CD4-positive, alpha-beta T cell (primary cell): Measurements from ENCODE around the gene ZNF584. TPM values are rescaled to one million over a fixed set of nuclear protein-coding genes. Genes with fewer than 3 reads are reported as not detected.

ENCODE experiments used
- ATAC-seq: fragments of 200-7000 bp; cut with Tn5 transposase; one replicate; pipeline ENCODE4 v1.10.0; 2022; ENCODE audit warnings: mild to moderate bottlenecking; ENCODE audit not compliant: poor library complexity
- CTCF ChIA-PET: fragments of 350-600 bp; sonication (Branson Sonifier 250); formaldehyde crosslinking; loops from one replicate; lab custom pipeline; 2021; ENCODE audit warnings: antibody characterized with exemption, inconsistent platforms; lab: Charles Lee
- POLR2A ChIA-PET: fragments of 350-600 bp; sonication (Branson Sonifier 250); formaldehyde crosslinking; loops from one replicate; lab custom pipeline; 2021; ENCODE audit warnings: antibody characterized with exemption, inconsistent platforms; lab: Charles Lee
- DNase-seq, 14 experiments: peaks; one replicate each; pipeline ENCODE4 v3.0.0-alpha.2; 2013 to 2020; ENCODE audit warnings: mixed read lengths in 2 of 14
- H3K27ac ChIP-seq, 2 donors: one replicate each; pipeline versions ENCODE4 v1.5.1 to v1.7.0; 2013; ENCODE audit warnings: low read length in 2 of 2, low read depth in 1 of 2, mild to moderate bottlenecking in 1 of 2
- H3K27me3 ChIP-seq, 2 experiments: 1 replicate in 1 of 2; 2 replicates in 1 of 2; pipeline versions ENCODE4 v1.6.1 to v1.7.0; 2013; ENCODE audit warnings: low read length in 2 of 2, control low read depth in 1 of 2, mild to moderate bottlenecking in 1 of 2, moderate library complexity in 1 of 2; ENCODE audit not compliant: insufficient read depth in 2 of 2, control insufficient read depth in 1 of 2
- H3K36me3 ChIP-seq: one replicate; pipeline ENCODE4 v1.6.1; 2013; ENCODE audit warnings: low read length, control low read depth; ENCODE audit not compliant: insufficient read depth
- H3K4me1 ChIP-seq: one replicate; pipeline ENCODE4 v1.6.1; 2013; ENCODE audit warnings: low read length, control low read depth; ENCODE audit not compliant: insufficient read depth
- H3K4me3 ChIP-seq: one replicate; pipeline ENCODE4 v1.5.1; 2013; ENCODE audit warnings: mild to moderate bottlenecking, low read length, moderate library complexity
- H3K9me3 ChIP-seq, 2 experiments: 1 replicate in 1 of 2; 2 replicates in 1 of 2; pipeline versions ENCODE4 v1.6.1 to v1.7.0; 2013; ENCODE audit warnings: low read length in 2 of 2, mild to moderate bottlenecking in 2 of 2, control low read depth in 1 of 2, moderate library complexity in 1 of 2; ENCODE audit not compliant: control insufficient read depth in 1 of 2, insufficient read depth in 1 of 2
- H3K27ac Mint-ChIP-seq: one replicate; pipeline ENCODE4 v1.8.0; 2020; ENCODE audit warnings: mixed read lengths
- H3K27me3 Mint-ChIP-seq: one replicate; pipeline ENCODE4 v1.8.0; 2021; ENCODE audit warnings: mixed read lengths
- H3K36me3 Mint-ChIP-seq: one replicate; pipeline ENCODE4 v1.8.0; 2021; ENCODE audit warnings: low read depth, mixed read lengths
- H3K4me1 Mint-ChIP-seq: one replicate; pipeline ENCODE4 v1.8.0; 2021; ENCODE audit warnings: low read depth, mixed read lengths
- H3K4me3 Mint-ChIP-seq: one replicate; pipeline ENCODE4 v1.8.0; 2020; ENCODE audit warnings: mild to moderate bottlenecking, mixed read lengths
- H3K9me3 Mint-ChIP-seq: one replicate; pipeline ENCODE4 v1.8.0; 2020; ENCODE audit warnings: mixed read lengths
- intact Hi-C, 2 experiments: fragments of 100-400 bp; cut with DNase I in 1 of 2; cut with micrococcal nuclease in 1 of 2; formaldehyde crosslinking; loops; one replicate each; pipeline versions ENCODE4 v1.15.1 to v1.9.0; 2023 to 2025; cut with DNase I, micrococcal nuclease
- total RNA-seq, 174 experiments: library from RNA in 2 of 174; stranded (reverse) in 2 of 174; gene quantifications; one replicate each; pipeline ENCODE4 v1.2.3 and lab custom pipeline; 2021 to 2026
- TF ChIP-seq, protein P1 (sequence below): fragments of 200-600 bp; IDR thresholded peaks from one replicate; pipeline ENCODE4 v1.8.0; 2022; ENCODE audit warnings: antibody characterized with exemption, mild to moderate bottlenecking

ZNF584 gene
- total RNA-seq, 2 experiments from 2014 or later: 1.7 to 1.8 TPM

- peaks cover 46 to 68% of the 10 kb centered on the region in 2 experiments for H3K9me3 ChIP-seq
- Mint-ChIP-seq H3K9me3 (peaks cover 17% of the 10 kb centered on the region), H3K4me1 (no peaks in the 10 kb centered on the region), H3K27ac (no peak overlapping the region), H3K27me3 (no peaks in the 10 kb centered on the region), H3K36me3 (peaks cover 50% of the 10 kb centered on the region), H3K4me3 (no peak overlapping the region)
- ATAC-seq (no peak), DNase-seq (no peak)
- POLR2A ChIA-PET: interaction anchor here (1.7 kb wide), 1 partner anchor 22 kb away, joined by 3 read pairs; the partner anchor contains the start of gene ZNF324B
- intact Hi-C loops: no loop called here
- no peak overlapping the region for H3K4me3 ChIP-seq
- H3K36me3 ChIP-seq: peaks cover 9% of the 10 kb centered on the region
- no peak overlapping the region for H3K27ac ChIP-seq
- no peaks in the 10 kb centered on the region for H3K4me1 ChIP-seq
- TF ChIP-seq, protein P1, sequence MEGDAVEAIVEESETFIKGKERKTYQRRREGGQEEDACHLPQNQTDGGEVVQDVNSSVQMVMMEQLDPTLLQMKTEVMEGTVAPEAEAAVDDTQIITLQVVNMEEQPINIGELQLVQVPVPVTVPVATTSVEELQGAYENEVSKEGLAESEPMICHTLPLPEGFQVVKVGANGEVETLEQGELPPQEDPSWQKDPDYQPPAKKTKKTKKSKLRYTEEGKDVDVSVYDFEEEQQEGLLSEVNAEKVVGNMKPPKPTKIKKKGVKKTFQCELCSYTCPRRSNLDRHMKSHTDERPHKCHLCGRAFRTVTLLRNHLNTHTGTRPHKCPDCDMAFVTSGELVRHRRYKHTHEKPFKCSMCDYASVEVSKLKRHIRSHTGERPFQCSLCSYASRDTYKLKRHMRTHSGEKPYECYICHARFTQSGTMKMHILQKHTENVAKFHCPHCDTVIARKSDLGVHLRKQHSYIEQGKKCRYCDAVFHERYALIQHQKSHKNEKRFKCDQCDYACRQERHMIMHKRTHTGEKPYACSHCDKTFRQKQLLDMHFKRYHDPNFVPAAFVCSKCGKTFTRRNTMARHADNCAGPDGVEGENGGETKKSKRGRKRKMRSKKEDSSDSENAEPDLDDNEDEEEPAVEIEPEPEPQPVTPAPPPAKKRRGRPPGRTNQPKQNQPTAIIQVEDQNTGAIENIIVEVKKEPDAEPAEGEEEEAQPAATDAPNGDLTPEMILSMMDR: no peak
- CTCF ChIA-PET: no interaction called here
- H3K27me3 ChIP-seq: no peaks in the 10 kb centered on the region
Observed at GRCh38 chr19:58429745-58430144, 21.3 kb downstream of the ZNF584 start.

DNA sequence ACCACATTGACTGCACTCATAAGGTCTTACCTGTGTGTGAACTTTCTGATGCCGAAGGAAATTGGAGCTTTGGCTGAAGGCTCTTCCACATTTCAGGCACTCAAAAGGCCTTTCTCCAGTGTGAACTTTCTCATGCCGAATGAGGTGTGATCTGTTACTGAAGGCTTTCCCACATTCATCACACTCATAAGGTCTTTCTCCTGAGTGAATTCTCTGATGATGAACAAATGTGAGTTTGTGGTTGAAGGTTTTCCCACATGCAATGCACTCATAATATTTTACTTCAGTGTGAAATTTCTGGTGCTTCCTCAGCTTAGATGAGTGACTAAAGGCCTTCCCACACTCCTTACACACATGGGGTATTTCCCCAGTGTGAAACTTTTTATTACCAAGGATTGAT lies 25.8 kb downstream of the ZNF584 start:
- TF ChIP-seq, protein P1: no peak
- CTCF ChIA-PET: no interaction called here
- H3K9me3 Mint-ChIP-seq: peaks cover 26% of the 10 kb centered on the region
- no peak overlapping the region for H3K4me3 Mint-ChIP-seq
- DNase-seq: no peak
- peaks cover 59 to 86% of the 10 kb centered on the region in 2 experiments for H3K9me3 ChIP-seq
- no peak overlapping the region for H3K27ac ChIP-seq
- intact Hi-C loops: no loop called here
- H3K4me1 Mint-ChIP-seq: peaks cover 14% of the 10 kb centered on the region
- peaks cover 91% of the 10 kb centered on the region for H3K36me3 Mint-ChIP-seq
- no peaks in the 10 kb centered on the region for H3K27me3 ChIP-seq
- peaks cover 31% of the 10 kb centered on the region for H3K36me3 ChIP-seq
- H3K27me3 Mint-ChIP-seq: no peaks in the 10 kb centered on the region
- H3K27ac Mint-ChIP-seq: no peak overlapping the region
- no peak overlapping the region for H3K4me3 ChIP-seq
- POLR2A ChIA-PET: no interaction called here
- ATAC-seq: no peak
- H3K4me1 ChIP-seq: peaks cover 7% of the 10 kb centered on the region

DNA sequence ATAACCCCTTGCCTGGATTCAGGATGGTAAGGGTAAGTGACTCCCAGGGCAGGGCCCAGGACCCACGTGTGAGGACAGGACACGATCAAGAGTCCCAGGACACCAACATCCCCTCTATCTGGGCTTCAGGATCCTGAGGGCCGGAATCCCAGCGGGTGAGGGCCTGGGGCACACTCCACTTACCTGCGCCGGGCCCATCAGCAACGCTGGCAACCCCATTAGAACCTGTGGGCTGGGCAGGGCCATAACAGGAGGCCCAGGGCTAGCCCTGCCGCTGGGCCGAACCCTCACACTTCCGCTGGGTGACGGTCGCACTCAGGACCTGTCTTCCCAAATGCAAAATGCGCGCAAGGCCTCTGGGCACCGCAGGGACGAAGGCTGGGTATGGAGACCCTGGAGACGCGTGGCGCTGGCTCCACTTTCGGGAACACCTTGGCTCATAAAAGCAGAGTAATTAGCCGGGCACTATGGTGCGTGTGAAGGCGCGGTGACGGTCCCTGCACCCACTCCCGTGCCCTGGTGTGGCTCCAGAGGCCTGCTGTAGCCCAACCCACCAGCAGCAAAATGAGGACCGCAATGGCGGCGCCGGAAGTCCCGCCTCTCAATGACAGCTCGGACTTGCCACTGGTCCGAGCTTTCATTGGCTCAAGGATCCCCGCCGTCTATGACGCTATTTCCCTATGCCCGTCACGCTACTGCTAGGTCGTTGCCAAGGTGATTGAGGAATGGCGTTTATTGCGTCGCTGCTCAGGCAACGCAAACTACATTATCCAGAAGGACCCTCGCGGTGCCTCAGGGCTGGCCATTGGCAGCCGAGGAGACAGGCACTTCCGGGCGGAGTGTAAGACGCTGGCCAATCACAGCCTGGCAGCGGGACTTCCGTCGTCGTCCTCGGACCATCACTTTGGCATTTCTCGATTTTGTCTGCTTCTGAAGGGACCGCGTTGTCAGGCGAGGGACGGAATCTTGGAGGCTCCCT lies 31.4 kb downstream of the ZNF584 start, which contains the start of gene ZNF132:
Gene ZNF132, minus strand, starts transcription at position 578 of the 979 bp plus-strand sequence. Its CDS starts 332 bp downstream, at position 246.
- Mint-ChIP-seq H3K4me1 (peaks cover 27% of the 10 kb centered on the region), H3K27me3 (peaks cover 11% of the 10 kb centered on the region), H3K9me3 (peaks cover 19% of the 10 kb centered on the region), H3K36me3 (peaks cover 53% of the 10 kb centered on the region), H3K27ac (peak within 1 kb of the TSS; percentile 88), H3K4me3 (peak within 1 kb of the TSS; percentile 97)
- ChIA-PET CTCF (interaction anchor here (1.6 kb wide), 1 partner anchor 31 kb away, joined by 6 read pairs; the partner anchor contains the start of gene ZNF584), POLR2A (interaction anchor here (0.6 to 2.1 kb wide), 13 partner anchors 11 to 758 kb away, joined by 3 to 24 read pairs (median 3); partner anchors contain the start of genes RPS5, TRIM28, ZNF324B and ZNF446)
- TF ChIP-seq, protein P1: no peak
- Histone ChIP-seq H3K4me3 (peak within 1 kb of the TSS; percentile 62), H3K9me3 (peaks cover 31 to 49% of the 10 kb centered on the region in 2 experiments), H3K27me3 (no peaks in the 10 kb centered on the region), H3K36me3 (peaks cover 21% of the 10 kb centered on the region), H3K4me1 (peaks cover 23% of the 10 kb centered on the region), H3K27ac (peak within 1 kb of the TSS; percentile 68 to 77)
- intact Hi-C loops: loop anchor here (1.0 to 5.0 kb wide), 10 partner anchors 11 to 113 kb away; partner anchors contain the start of genes RPS5 (in 2 of the 2), ZNF324B (in 2 of the 2), ZNF446 (in 2 of the 2) and ZNF584 (in 2 of the 2)
- DNase-seq (peak; percentile 84 to 100 (median 92)), ATAC-seq (peak; percentile 96)
